Epithelial cell of prostate (primary cell): ENCODE results near the gene AMOTL1.

ENCODE experiments used
- DNase-seq: peaks from one replicate; pipeline ENCODE4 v3.0.0-alpha.2; 2011; ENCODE audit warnings: low read depth, low spot score
- H3K27ac ChIP-seq: fragments of 450-650 bp; 2 replicates; pipeline ENCODE4 v1.5.1; 2017; ENCODE audit warnings: mild to moderate bottlenecking

AMOTL1 gene

GRCh38 chr11:94869186-94869585 lies 101.0 kb downstream of the AMOTL1 start:
- no peak for DNase-seq

GRCh38 chr11:94870422-94870821 lies 102.3 kb downstream of the AMOTL1 start:
- H3K27ac ChIP-seq = no peak overlapping the region
- DNase-seq = no peak

More at GRCh38 chr11:94869186-94869585, 101.0 kb downstream of the AMOTL1 start:
- H3K27ac ChIP-seq = no peak overlapping the region

- no peak for DNase-seq
- no peak overlapping the region for H3K27ac ChIP-seq
Measured at GRCh38 chr11:94871491-94872185, 103.5 kb downstream of the AMOTL1 start.

DNA sequence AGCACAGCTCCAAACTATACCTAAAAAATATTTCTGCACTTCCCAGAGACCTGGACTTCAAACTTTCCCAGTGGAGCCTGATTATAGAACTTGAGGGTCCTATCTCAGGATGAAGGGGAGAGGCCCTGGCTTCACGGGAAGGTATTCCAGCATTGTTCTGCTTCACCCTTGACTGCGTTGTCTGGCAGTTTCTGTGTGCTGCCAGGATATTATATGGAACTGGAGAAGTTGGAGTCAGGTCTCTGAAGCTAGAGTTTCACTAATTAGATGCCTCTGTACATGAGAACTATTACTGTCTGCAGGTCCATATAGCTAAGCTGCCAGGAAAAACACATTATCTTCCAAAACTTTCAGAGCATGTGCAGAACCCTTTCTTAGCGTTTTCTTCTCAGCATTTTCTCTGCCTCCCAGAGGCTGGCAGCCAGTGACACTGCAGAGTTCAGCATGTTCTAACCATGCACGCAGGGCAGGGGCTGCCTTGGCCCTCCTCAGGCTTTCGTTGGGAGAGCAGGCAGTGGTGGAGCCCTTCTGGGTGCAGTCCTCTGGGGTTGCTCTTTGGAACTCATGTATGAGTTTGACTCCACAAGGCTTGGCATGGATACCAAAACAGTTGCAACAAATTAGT lies 105.9 kb downstream of the AMOTL1 start:
- no peak for DNase-seq
- peak overlapping the region; percentile 48 for H3K27ac ChIP-seq

DNA sequence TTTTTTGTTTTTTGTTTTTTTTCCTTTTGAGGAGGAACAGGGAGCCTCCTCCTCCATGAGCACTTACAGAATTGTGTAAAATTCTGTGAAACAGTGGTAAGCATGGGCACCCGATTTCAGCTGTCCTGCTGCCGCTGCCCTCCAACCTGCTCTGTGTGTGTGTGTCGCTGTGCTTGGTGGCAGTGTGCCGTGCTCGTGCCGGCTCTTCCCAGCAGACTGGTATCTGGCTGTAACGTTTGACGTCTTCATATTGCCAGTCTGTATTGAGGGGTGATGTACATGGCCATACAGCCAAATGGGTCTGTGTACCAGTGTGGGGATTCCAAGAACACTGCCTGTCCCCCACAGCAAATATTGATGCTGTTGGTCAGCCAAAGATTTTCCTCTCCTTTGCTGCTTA lies 108.1 kb downstream of the AMOTL1 start:
- H3K27ac ChIP-seq = peak overlapping the region; percentile 48
- DNase-seq = no peak

GRCh38 chr11:94876645-94877442 lies 108.7 kb downstream of the AMOTL1 start:
- peak overlapping the region; percentile 48 for H3K27ac ChIP-seq
- DNase-seq = no peak

DNA sequence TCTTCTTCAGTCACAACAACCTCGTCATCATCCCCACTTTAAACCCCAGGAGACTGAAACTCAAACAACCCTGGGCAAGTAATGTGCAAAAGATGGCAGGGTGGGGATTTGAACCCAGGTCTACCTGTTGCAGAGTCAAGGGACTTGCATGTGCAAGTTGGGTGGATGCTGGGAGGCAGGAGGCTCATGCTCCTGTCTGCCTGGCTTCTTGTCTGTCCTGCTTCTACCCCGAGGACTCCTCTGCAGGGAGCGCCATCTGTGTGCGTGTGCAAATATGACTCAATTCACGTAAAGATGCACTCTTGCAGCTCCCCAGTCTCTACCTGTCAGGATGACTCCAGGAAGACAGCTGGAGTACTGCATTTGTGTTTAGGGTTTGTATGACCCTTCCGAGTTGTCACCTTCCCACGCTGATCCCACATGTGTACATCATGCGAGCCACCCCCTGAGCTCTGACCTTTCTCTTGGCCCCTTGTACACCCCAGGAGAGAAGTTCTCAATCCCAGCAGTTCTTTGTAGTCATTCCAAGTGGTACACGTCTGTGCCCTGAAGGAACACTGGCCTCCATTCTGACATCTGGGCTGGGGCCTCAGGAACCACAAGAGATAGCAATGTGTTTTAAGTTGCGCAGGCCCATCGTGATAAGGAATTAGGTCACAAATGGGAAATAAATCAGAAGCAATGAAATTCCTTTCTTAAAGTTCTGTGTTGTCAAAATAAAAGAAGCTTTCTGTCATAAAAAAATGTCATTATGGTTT lies 109.5 kb downstream of the AMOTL1 start:
- H3K27ac ChIP-seq = peak overlapping the region; percentile 48
- DNase-seq = no peak

GRCh38 chr11:94879006-94879405 lies 110.8 kb downstream of the AMOTL1 start:
- no peak for DNase-seq
- H3K27ac ChIP-seq = peak overlapping the region; percentile 23

GRCh38 chr11:94880216-94880615 lies 112.1 kb downstream of the AMOTL1 start:
- peak; percentile 93 for DNase-seq
- peak overlapping the region; percentile 23 for H3K27ac ChIP-seq

- peak; percentile 59 for DNase-seq
- no peak overlapping the region for H3K27ac ChIP-seq
Measured at GRCh38 chr11:94882931-94883330, 114.8 kb downstream of the AMOTL1 start.

DNA sequence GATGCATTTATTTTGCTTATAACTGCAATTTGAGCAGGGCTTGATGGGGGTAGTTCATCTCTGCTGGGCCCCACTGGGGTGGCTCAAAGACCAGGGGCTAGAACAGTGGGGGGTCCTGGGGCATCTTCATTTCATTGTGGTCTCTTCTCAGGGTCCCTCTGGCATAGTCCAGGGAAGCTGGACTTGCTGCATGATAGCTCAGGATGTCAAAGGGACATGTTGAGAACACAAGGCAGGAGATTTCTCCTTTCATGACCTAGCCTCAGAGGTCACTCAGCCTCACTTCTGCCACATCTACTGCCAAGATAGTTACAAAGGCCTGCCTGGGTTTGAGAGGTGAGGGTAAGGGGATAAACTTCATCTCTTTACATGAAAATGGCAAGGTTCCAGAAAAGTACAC lies 115.7 kb downstream of the AMOTL1 start:
- DNase-seq = no peak
- no peak overlapping the region for H3K27ac ChIP-seq

DNA sequence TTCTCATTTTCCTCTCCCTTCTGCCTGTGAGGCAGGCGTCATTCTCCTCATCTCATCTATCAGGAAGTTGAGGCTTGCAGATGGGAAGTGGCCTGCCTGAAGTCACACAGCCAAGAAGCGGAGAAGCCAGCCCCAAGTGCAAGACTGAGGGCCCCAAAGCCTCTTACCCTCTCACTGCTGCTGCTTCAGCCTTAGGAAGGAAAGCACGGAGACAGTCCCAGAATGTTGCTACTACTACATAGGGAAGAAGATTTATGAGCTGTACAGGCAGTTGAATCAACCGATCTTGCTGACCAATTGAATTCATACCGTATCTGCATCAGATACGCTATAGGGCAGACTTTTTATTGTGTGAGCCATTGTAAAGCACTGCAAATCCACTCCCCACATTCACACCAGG lies 116.2 kb downstream of the AMOTL1 start:
- no peak for DNase-seq
- peak overlapping the region; percentile 6 for H3K27ac ChIP-seq

DNA sequence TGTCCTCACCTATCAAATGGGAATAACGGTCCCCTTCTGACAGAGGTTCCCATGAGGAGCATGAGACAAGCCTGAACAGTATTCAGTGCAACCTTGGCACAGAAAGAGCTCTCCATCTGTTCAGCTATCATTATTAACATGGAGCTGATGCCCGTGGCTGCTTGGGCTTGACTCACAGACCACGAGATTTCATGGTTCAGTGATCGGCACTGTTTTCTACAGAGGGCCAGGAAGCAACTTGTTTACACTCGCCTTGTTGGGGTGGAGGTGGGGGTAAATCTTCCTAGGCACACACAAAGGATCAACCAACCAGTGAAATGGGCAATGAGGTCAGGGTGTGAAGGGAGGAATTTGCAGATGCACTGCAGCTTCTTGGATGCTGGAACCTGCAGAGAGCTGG lies 117.0 kb downstream of the AMOTL1 start:
- DNase-seq = peak; percentile 61
- H3K27ac ChIP-seq = peak overlapping the region; percentile 6

DNA sequence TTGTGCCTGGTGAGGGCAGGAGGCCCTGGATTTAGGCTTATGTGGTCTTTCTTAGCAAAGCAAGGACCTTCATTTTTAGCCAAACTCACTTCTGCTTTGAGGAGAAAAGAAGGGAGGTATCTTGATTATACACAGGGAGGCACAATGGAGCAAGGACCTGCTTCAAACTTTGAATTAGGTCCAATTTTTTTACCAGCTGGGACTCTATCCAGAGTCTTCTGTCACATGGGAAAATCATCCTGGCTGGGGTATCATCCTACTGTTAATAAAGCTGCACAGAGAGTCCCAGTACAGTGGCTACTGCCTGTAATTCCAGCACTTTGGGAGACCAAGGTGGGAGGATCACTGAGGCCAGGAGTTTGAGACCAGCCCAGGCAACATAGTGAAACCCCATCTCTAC lies 117.4 kb downstream of the AMOTL1 start:
- no peak for DNase-seq
- no peak overlapping the region for H3K27ac ChIP-seq

- no peak overlapping the region for H3K27ac ChIP-seq
- DNase-seq = no peak
Measured at GRCh38 chr11:94888204-94888603, 120.0 kb downstream of the AMOTL1 start.

DNA sequence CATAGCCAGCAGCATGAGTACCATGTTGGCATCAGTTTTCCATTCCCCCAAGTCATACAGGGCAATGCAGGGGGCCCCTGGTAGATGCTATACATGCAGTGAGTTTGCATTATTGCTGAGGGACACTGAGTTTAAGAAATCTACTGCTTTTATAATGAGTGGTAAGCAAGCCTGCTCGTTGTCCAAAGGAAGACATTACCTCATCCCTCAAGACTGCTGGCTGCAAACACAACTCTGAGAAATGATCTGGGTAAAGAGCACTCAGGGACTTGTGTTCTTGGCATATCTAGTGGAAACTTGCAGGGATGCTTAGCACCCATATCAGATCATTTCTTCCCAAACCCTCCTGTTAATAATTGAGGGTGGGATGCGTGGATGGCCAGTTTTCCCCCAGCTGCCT lies 127.3 kb downstream of the AMOTL1 start:
- no peak overlapping the region for H3K27ac ChIP-seq
- DNase-seq = no peak

- H3K27ac ChIP-seq = no peak overlapping the region
- peak; percentile 22 for DNase-seq
Measured at GRCh38 chr11:94895971-94896370, 127.8 kb downstream of the AMOTL1 start.

GRCh38 chr11:94897330-94897768 lies 129.2 kb downstream of the AMOTL1 start:
- no peak for DNase-seq
- H3K27ac ChIP-seq = no peak overlapping the region

DNA sequence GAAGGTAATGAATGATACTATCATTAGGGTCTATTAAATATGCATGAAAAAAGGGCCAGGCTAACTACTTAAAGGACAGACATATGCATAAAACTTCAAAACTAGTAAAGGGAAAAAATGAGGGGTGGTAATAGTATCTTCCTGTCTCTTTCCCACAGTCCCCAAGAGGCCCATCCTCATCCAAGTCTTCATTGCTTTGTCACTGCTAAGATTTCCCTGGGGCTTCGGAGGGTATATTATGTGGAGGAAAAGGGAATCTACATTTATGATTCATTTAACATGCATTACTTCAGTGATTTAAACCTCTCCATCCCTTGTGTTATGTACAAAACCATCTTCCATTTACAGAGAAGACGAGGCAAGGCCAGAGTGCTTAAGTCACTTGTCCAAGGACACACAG lies 139.1 kb downstream of the AMOTL1 start:
- no peak overlapping the region for H3K27ac ChIP-seq
- DNase-seq = no peak

GRCh38 chr11:94909371-94909820 lies 141.2 kb downstream of the AMOTL1 start:
- no peak overlapping the region for H3K27ac ChIP-seq
- DNase-seq = no peak
